B cell (primary cell): ENCODE results near the gene EEF1AKMT4. TPM values are rescaled to one million over a fixed set of nuclear protein-coding genes. Genes with fewer than 3 reads are reported as not detected.

ENCODE experiments used
- ATAC-seq: fragments of 200-7000 bp; cut with Tn5 transposase; one replicate; pipeline ENCODE4 v1.10.0; 2021; ENCODE audit warnings: low read depth, mild to moderate bottlenecking, moderate number of reproducible peaks, moderate library complexity
- CTCF ChIA-PET: fragments of 350-600 bp; sonication (Branson Sonifier 250); formaldehyde crosslinking; loops from one replicate; lab custom pipeline; 2021; ENCODE audit warnings: antibody characterized with exemption, inconsistent platforms; lab: Charles Lee
- POLR2A ChIA-PET: fragments of 350-600 bp; sonication (Branson Sonifier 250); formaldehyde crosslinking; loops from one replicate; lab custom pipeline; 2021; ENCODE audit warnings: antibody characterized with exemption; lab: Charles Lee
- DNase-seq: peaks from one replicate; pipeline ENCODE4 v3.0.0; 2013
- H2AFZ ChIP-seq: 2 replicates; pipeline ENCODE4 v1.6.1; 2012; ENCODE audit warnings: mild to moderate bottlenecking, low read depth, low read length; ENCODE audit not compliant: insufficient read depth, poor library complexity, severe bottlenecking
- H3K27ac ChIP-seq, 2 donors: 1 replicate in 1 of 2; 2 replicates in 1 of 2; pipeline ENCODE4 v1.5.1; 2012 to 2013; ENCODE audit warnings: low read length in 2 of 2, mild to moderate bottlenecking in 2 of 2, moderate library complexity in 1 of 2
- H3K27me3 ChIP-seq, 4 experiments: fragments of 200-600 bp in 1 of 4; sonication (generic) in 1 of 4; replicated peaks in 1 of 4; 1 replicate in 2 of 4; 2 replicates in 2 of 4; pipeline versions ENCODE4 v1.6.1 to v1.7.0; 2013 to 2016; ENCODE audit warnings: low read length in 3 of 4, mild to moderate bottlenecking in 2 of 4, mixed read lengths in 1 of 4, moderate library complexity in 1 of 4; ENCODE audit not compliant: insufficient read depth in 4 of 4, control insufficient read depth in 3 of 4; ENCODE audit errors: control extremely low read depth in 1 of 4
- H3K36me3 ChIP-seq, 2 experiments: replicated peaks in 1 of 2; 1 replicate in 1 of 2; 2 replicates in 1 of 2; pipeline versions ENCODE4 v1.6.1 to v1.7.1; 2013; ENCODE audit warnings: low read length in 1 of 2; ENCODE audit not compliant: insufficient read depth in 2 of 2, control insufficient read depth in 1 of 2; ENCODE audit errors: control extremely low read depth in 1 of 2, extremely low read depth in 1 of 2
- H3K4me1 ChIP-seq, 2 donors: fragments of 200-600 bp in 1 of 2; sonication (generic) in 1 of 2; 1 replicate in 1 of 2; 2 replicates in 1 of 2; pipeline versions ENCODE4 v1.5.1 to v1.6.1; 2013 to 2017; ENCODE audit warnings: low read length in 2 of 2; ENCODE audit not compliant: control insufficient read depth in 2 of 2, insufficient read depth in 2 of 2
- H3K4me2 ChIP-seq: replicated peaks from 2 replicates; pipeline ENCODE3; 2012; ENCODE audit warnings: mild to moderate bottlenecking, low read depth, low read length; ENCODE audit not compliant: poor library complexity, severe bottlenecking
- H3K4me3 ChIP-seq, 5 experiments: fragments of 200-600 bp in 1 of 5; sonication (generic) in 1 of 5; 1 replicate in 3 of 5; 2 replicates in 2 of 5; pipeline versions ENCODE4 v1.5.1 to v1.7.0; 2011 to 2016; ENCODE audit warnings: low read length in 4 of 5, mild to moderate bottlenecking in 4 of 5, low read depth in 2 of 5, control low read depth in 1 of 5, moderate library complexity in 1 of 5; ENCODE audit not compliant: insufficient read depth in 1 of 5; ENCODE audit errors: control extremely low read depth in 1 of 5, extremely low read depth in 1 of 5
- H3K79me2 ChIP-seq: fragments of 200-600 bp; sonication (generic); one replicate; pipeline ENCODE4 v1.6.0; 2016; ENCODE audit warnings: low read length; ENCODE audit not compliant: control insufficient read depth, insufficient read depth
- H3K9ac ChIP-seq: fragments of 200-600 bp; sonication (generic); 2 replicates; pipeline ENCODE4 v1.6.1; 2017; ENCODE audit warnings: mild to moderate bottlenecking, low read length, moderate library complexity
- H3K9me3 ChIP-seq, 3 donors: one replicate each; pipeline versions ENCODE4 v1.6.1 to v1.7.1; 2013; ENCODE audit warnings: low read length in 2 of 3; ENCODE audit not compliant: control insufficient read depth in 2 of 3, insufficient read depth in 1 of 3; ENCODE audit errors: control extremely low read depth in 1 of 3
- H4K20me1 ChIP-seq: 2 replicates; pipeline ENCODE4 v1.6.0; 2012; ENCODE audit warnings: mild to moderate bottlenecking, low read length; ENCODE audit not compliant: insufficient read depth, control insufficient read depth, poor library complexity, severe bottlenecking
- H3K27ac Mint-ChIP-seq: one replicate; pipeline ENCODE4 v1.8.0; 2021; ENCODE audit warnings: mixed read lengths
- H3K27me3 Mint-ChIP-seq: one replicate; pipeline ENCODE4 v1.8.0; 2021; ENCODE audit warnings: mixed read lengths
- H3K4me1 Mint-ChIP-seq: one replicate; pipeline ENCODE4 v1.8.0; 2021; ENCODE audit warnings: mixed read lengths
- H3K4me3 Mint-ChIP-seq: one replicate; pipeline ENCODE4 v1.8.0; 2021; ENCODE audit warnings: mixed read lengths
- H3K9me3 Mint-ChIP-seq: one replicate; pipeline ENCODE4 v1.8.0; 2022; ENCODE audit warnings: mixed read lengths; ENCODE audit not compliant: insufficient read depth
- EZH2 ChIP-seq: IDR thresholded peaks from 2 replicates; pipeline ENCODE4 v1.6.1; 2012; ENCODE audit warnings: borderline replicate concordance, low read depth, mild to moderate bottlenecking, moderate library complexity, low read length; ENCODE audit not compliant: insufficient read depth, poor library complexity, severe bottlenecking
- WGBS: methylation state at CpG from one replicate; pipeline ENCODE4 v1.1.5; 2013; ENCODE audit warnings: missing lambda C conversion rate; ENCODE audit not compliant: insufficient coverage; 5-methylcytosine and 5-hydroxymethylcytosine counted together
- intact Hi-C: fragments of 100-400 bp; cut with micrococcal nuclease; formaldehyde crosslinking; loops from one replicate; pipeline ENCODE4 v1.10.0; 2022
- polyA plus RNA-seq: library from polyadenylated mRNA; depleted of rRNA; stranded (reverse); fragments of >200 nt; gene quantifications from 2 replicates; pipeline ENCODE4 v1.2.3, GENCODE V29; 2012
- total RNA-seq, 2 donors: library from RNA; stranded (reverse); fragments of 120-200 nt in 1 of 2; gene quantifications; 1 replicate in 1 of 2; 2 replicates in 1 of 2; pipeline versions ENCODE4 v1.2.3 to v1.2.4, GENCODE V29; 2013 to 2022
- TF ChIP-seq, protein P1 (sequence below): fragments of 200-600 bp; IDR thresholded peaks from one replicate; pipeline ENCODE4 v1.8.0; 2022; ENCODE audit warnings: antibody characterized with exemption, mild to moderate bottlenecking

Gene EEF1AKMT4
- total and polyA plus RNA-seq, 2 donors (not counting 1 experiment from before 2014, with no cell fraction given) = 1.5 to 2.5 TPM

GRCh38 chr3:184218814-184219213, 30.7 kb upstream of the EEF1AKMT4 start:
- Histone ChIP-seq H3K4me1 (no peaks in the 10 kb centered on the region), H3K4me2 (no peak overlapping the region), H3K79me2 (no peaks in the 10 kb centered on the region), H3K27ac (no peak overlapping the region), H4K20me1 (no peaks in the 10 kb centered on the region), H3K4me3 (no peak overlapping the region), H3K27me3 (peaks cover 0 to 10% (median 5%) of the 10 kb centered on the region in 4 experiments), H3K9ac (no peak overlapping the region), H2AFZ (no peak overlapping the region), H3K9me3 (no peaks in the 10 kb centered on the region), H3K36me3 (no peaks in the 10 kb centered on the region)
- TF ChIP-seq EZH2 = no peak
- TF ChIP-seq, protein P1, sequence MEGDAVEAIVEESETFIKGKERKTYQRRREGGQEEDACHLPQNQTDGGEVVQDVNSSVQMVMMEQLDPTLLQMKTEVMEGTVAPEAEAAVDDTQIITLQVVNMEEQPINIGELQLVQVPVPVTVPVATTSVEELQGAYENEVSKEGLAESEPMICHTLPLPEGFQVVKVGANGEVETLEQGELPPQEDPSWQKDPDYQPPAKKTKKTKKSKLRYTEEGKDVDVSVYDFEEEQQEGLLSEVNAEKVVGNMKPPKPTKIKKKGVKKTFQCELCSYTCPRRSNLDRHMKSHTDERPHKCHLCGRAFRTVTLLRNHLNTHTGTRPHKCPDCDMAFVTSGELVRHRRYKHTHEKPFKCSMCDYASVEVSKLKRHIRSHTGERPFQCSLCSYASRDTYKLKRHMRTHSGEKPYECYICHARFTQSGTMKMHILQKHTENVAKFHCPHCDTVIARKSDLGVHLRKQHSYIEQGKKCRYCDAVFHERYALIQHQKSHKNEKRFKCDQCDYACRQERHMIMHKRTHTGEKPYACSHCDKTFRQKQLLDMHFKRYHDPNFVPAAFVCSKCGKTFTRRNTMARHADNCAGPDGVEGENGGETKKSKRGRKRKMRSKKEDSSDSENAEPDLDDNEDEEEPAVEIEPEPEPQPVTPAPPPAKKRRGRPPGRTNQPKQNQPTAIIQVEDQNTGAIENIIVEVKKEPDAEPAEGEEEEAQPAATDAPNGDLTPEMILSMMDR = no peak
- Mint-ChIP-seq H3K4me3 (no peak overlapping the region), H3K27me3 (peaks cover 16% of the 10 kb centered on the region), H3K4me1 (no peaks in the 10 kb centered on the region), H3K27ac (no peak overlapping the region), H3K9me3 (no peaks in the 10 kb centered on the region)
- ChIA-PET CTCF (interaction anchor here (3.1 kb wide), 1 partner anchor 9 kb away, joined by 12 read pairs; the partner anchor contains the start of gene VWA5B2), POLR2A (no interaction called here)
- no peak for ATAC-seq
- DNase-seq = no peak
- intact Hi-C loops = no loop called here
- WGBS = 100% methylated on average over 1 of the region's 4 CpGs

- POLR2A ChIA-PET = no interaction called here
- Mint-ChIP-seq H3K27ac (no peak overlapping the region), H3K4me3 (no peak overlapping the region), H3K27me3 (peaks cover 27% of the 10 kb centered on the region), H3K4me1 (no peaks in the 10 kb centered on the region), H3K9me3 (no peaks in the 10 kb centered on the region)
- intact Hi-C loops = no loop called here
- no peaks in the 10 kb centered on the region for H3K9me3 ChIP-seq
- no peak for ATAC-seq
- H3K9ac ChIP-seq = no peak overlapping the region
- H3K4me1 ChIP-seq = no peaks in the 10 kb centered on the region
- H3K27me3 ChIP-seq = peaks cover 0 to 25% (median 9%) of the 10 kb centered on the region in 4 experiments
- H3K36me3 ChIP-seq = no peaks in the 10 kb centered on the region
- TF ChIP-seq, protein P1 = no peak
- no peak for TF ChIP-seq EZH2
- H2AFZ ChIP-seq = no peak overlapping the region
- H3K27ac ChIP-seq = no peak overlapping the region
- CTCF ChIA-PET = interaction anchor here (0.9 kb wide), 1 partner anchor 31 kb away, joined by 3 read pairs; no protein-coding TSS in a partner anchor
- 90% methylated on average over 2 of the region's 3 CpGs for WGBS
- H4K20me1 ChIP-seq = no peaks in the 10 kb centered on the region
- no peak for DNase-seq
- no peak overlapping the region for H3K4me3 ChIP-seq
- H3K4me2 ChIP-seq = no peak overlapping the region
- no peaks in the 10 kb centered on the region for H3K79me2 ChIP-seq
Measured at GRCh38 chr3:184222521-184222920, 27.0 kb upstream of the EEF1AKMT4 start.
